ENCODE results near the gene TKTL1.
"Not testable (repeated sequence)": the region's sequence is repeated elsewhere in the genome, so short reads cannot be mapped to it uniquely, and the experiment has no call there.

The TKTL1 gene

DNA sequence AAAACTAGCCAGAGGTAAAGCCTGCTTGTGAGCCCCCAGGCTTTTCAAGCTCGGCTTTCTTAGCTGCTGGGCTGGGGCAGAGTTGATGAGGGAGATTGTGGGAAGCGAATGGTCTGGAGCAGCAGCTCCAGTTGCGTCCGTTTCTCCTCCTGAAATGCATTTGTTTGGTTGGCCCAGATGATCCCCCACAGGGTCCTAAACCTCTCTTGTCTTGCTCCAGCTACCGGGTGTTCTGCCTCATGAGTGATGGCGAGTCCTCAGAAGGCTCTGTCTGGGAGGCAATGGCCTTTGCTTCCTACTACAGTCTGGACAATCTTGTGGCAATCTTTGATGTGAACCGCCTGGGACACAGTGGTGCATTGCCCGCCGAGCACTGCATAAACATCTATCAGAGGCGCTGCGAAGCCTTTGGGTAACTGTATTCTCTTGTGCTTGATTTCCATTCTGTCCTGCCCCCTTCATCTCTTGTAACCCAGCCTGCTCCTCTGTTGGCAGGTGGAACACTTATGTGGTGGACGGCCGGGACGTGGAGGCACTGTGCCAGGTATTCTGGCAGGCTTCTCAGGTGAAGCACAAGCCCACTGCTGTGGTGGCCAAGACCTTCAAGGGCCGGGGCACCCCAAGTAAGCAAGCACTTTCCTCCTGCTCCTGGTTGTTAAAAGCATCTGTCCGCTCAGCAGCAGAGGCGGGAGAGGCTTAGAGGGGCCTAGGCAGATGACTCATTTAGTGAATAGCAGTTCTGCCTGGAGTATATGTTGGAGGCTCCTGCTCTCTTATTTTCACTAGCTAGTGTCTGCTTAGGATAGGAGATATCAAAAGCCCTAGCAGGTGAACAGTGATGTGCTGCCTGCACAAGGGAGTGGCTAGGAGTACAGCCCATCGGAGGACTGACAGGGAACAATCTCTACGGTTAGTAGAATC lies 15.3 kb downstream of the TKTL1 start:
- no peak for DNase-seq

DNA sequence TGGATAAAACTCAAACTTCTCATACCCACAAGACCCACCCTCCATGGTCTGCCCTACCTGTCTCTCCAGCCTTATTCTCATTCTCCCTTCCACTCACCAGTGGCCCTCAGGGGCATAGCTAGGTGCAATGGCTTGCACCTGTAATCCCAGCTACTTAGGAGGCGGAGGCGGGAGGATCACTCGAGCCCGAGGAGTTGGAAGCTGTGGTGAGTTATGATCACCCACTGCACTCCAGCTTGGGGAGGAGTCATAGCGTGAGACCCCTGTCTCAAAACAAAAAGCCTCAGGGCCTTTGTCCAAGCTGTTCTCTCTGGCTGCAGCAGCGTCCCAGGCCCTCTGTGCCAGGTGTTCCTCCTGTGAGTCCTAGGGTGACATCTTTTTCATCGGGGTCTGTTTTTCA lies 16.5 kb downstream of the TKTL1 start:
- no peak for DNase-seq

DNA sequence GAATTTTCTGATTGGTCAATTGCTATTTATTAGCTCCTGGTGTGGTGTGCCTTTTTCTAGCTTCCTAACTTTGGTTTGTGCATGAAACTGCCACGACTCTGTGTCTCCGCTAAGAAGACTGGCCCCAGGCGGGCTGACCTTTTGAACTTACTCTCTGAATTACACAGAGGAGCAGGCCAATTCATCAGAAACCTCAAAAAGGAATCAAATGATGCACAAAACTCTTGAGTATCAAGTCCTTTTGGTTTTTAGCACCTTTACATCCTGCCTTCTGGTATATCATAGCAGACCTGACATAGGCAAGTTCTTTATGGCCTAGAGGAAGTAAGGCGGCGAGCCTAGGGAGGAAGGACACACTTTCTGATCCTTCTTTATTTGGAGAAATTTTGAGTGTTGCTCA lies 17.6 kb downstream of the TKTL1 start:
- DNase-seq = no peak

GRCh38 chrX:154315416-154315815 lies 19.8 kb downstream of the TKTL1 start:
- no peak for DNase-seq

- no peak for DNase-seq
These were observed 21.9 kb downstream of the TKTL1 start for GRCh38 chrX:154317391-154317995.

- no peak for DNase-seq
These were observed 24.8 kb downstream of the TKTL1 start for GRCh38 chrX:154320406-154320805.

GRCh38 chrX:154321152-154321551 lies 25.6 kb downstream of the TKTL1 start:
- DNase-seq = no peak

GRCh38 chrX:154321594-154321993 lies 26.0 kb downstream of the TKTL1 start:
- no peak for DNase-seq

GRCh38 chrX:154322890-154323289 lies 27.3 kb downstream of the TKTL1 start:
- no peak for DNase-seq

DNA sequence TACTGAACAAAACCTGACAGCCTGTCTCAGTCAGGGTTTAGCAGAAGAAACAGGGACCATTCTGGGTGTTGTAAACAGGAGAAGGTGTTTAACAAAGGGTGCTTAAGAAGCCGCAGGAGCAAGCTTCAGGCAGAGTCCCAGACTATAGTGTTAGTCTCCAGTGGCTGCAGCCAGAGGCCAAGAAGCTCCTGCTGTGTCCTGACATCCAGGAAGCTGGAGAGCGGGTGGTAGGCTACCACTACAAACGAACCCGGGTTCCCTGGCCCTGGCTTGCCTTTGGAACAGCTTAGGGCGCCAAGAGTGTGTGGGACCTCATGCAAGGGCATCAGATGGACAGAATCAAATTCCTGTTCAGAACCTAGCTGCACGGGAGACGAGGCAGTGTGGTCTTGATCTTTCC lies 27.9 kb downstream of the TKTL1 start:
- no peak for DNase-seq

DNA sequence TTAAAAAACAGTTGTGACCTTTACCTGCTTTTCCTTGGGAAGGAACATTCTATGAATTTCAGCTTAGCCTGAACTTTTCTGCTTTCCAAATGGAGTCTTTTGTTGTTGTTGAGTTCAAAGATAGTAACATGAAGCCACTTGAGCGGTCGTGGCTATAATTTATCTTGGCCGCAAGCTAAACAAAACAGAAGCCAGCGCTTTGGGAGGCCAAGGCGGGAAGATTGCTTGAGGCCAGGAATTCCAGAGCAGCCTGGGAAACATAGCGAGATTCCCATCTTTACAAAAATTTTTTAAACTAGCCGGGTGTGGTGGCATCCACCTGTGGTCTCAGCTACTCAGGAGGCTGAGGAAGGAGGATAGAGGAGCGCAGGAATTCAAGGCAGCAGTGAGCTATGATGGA lies 29.9 kb downstream of the TKTL1 start:
- no peak for DNase-seq

DNA sequence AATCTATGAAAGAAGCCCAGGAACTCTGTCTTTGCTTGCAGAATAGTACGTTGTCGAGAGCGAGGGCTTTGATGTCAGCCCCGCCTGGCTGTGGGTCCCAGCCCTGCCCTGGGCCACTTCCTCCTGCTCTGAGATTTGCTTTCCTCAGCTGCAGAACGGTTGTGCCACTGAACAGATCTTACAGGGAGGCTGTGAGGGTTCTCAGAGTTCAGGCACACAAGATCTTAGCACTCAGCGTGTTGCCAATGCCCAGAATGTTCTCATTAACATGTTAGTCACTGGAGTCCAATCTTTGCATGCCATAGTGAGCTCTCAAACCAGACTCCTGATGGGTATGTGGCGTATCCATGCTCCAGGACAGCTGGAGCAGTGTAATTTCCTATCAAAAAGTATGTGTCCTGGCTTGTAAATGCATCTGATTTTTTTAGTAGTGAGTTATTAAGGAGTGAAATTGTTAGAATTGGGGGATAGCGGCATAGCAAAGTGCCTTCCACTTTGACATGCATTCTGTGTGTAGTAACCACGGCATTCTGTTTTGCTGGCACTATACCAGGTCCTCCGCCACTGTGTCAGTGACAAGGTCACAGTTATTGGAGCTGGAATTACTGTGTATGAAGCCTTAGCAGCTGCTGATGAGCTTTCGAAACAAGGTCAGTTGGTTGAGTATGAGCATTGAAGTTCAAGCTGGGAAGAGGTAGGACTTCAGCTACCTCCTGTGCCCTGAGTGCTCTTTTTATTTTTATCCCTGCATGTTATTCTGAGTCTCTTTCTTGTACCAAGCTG lies 31.6 kb downstream of the TKTL1 start:
- DNase-seq = no peak

- no peak for DNase-seq
These were observed 33.1 kb downstream of the TKTL1 start for GRCh38 chrX:154328646-154329045.

DNA sequence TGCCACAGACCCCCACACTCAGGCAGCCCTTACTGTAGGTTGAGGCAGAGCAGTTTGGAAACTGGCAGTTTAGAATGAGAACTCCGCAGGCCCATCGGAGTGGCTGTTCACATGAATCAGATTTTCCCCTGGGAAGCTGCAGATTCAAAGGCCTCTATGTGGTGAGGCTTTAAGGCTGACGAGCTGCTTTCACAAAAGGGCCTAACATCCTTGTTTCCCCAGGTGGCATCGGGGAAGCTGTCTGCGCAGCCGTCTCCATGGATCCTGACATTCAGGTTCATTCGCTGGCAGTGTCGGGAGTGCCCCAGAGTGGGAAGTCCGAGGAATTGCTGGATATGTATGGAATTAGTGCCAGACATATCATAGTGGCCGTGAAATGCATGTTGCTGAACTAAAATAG lies 33.7 kb downstream of the TKTL1 start:
- DNase-seq = no peak

GRCh38 chrX:154332561-154332960 lies 37.0 kb downstream of the TKTL1 start:
- DNase-seq = no peak

DNA sequence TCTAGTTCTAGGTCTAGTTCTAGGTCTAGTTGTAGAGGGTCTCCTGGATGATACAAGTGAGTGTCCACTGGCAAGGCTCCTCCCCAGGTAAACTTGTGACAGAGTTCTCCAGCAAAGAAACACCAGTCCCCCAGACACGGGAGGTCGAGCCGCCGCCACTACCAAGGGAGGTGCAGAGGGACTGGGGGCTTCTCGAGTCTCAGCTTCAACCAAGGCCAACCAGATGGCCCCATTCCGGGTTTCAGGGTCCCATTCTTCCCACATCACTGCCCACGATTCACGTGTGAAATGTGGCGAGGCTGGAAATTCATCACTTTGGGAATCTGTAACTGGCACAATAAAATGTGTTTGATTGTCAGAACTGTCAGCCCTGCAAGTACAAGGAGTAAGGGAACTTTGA lies 37.5 kb downstream of the TKTL1 start:
- no peak for DNase-seq

GRCh38 chrX:154333837-154334271 lies 38.3 kb downstream of the TKTL1 start:
- DNase-seq = no peak

GRCh38 chrX:154334496-154334895 lies 38.9 kb downstream of the TKTL1 start:
- DNase-seq = no peak

DNA sequence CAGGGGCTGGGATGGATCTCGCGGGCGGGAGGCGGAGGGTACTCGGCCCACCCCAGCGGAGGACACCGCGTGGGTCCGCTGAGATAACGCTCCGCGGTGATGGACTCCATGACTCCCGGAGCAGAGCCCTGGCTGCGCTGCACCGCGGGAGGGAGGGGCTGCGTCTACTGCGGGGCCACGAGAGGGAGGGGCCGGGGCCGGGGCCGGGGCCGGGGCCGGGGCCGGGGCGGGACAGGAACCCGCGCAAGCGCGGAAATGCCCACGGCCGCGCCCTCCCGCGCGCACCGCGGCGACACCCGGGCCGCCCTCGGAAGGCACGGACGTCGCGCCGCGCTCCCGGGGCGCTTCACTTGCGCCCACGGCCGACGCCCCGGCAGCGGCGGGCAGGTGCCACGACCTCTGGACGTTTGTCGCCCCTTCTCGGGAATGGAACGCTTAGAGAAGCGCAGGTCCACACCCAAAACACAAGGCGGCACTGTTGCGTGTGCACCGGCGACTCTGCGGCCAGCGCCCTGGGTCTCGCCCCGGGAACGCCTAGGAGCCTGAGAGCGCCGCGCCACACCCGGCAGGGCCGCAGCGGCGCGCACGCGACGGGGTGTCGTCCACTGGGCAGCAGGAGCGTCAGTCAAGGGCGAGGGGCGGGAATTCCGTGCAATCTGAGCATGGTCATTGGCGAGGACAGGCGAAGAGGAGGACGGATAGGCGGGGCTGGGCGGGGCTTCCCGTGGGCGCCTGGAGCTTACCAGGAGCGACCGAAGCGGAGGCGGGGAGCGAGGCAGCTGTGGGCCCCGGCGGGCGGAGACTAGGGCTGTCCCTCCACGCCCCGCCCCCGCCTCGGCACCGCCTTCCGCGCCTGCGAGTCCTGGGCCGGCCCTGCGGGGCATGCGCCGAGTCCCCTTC lies 46.1 kb downstream of the TKTL1 start:
- not testable (repeated sequence) for DNase-seq

DNA sequence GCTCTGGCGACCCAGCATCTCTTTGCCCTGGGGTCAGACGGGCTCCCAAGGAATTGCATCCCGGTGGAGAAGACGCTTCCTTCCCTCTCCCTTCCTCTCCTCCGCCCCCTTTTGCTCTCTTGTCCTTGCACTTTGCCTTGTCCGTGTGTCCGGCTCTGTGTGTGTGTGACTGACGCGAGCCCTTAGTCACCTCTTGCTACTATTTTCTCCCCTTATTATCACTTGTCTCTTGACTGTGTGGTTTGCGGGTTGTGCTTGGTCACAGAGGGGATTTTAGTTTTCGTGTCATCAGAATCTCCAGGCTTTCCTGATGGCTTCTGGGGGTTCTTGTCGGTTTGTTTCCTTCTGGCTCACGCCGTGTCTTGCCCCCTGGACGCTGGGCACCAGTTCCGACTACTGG lies 47.5 kb downstream of the TKTL1 start:
- DNase-seq = not testable (repeated sequence)

GRCh38 chrX:154343620-154344019 lies 48.0 kb downstream of the TKTL1 start:
- DNase-seq = not testable (repeated sequence)

- DNase-seq = no peak
These were observed 52.5 kb downstream of the TKTL1 start for GRCh38 chrX:154348114-154348531.
